Measurements from ENCODE around the gene EPM2AIP1. TPM values are rescaled to one million over a fixed set of nuclear protein-coding genes. Genes with fewer than 3 reads are reported as not detected.

Gene EPM2AIP1
- total and polyA plus RNA-seq, 9 of the 15 experiments (the other 6 are each of a cell fraction or from before 2014, with no cell fraction given), result 6.7 to 44.8 (median 25.2) TPM

DNA sequence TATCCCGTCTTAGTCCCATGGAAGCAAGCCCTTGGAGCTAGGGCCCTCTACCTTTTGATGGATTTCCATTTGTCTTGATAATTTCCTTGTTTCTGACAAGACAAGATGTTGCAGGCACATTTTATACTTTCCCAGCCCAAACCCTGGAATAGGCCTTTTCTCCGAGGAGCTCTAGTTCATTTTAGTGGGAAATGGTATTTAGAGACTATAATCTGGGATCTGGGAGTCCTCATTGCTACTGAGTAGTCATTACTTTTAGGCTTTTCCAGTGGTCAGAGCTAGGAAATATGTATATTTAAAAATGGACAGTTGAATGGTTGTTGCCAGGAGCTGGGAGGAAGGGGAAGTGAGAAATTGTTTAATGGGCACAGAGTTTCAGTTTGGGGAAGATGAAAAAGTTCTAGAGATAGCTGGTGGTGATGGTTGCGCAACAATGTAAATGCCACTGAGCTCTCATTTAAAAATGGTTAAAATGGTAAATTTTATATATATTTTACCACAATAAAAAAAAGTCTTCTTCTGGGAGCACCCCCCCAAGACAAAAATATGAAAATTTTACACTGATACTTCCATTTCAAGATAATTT, 32.0 kb upstream of the EPM2AIP1 start:
- peaks cover 4 to 8% of the 10 kb centered on the region in 2 experiments; a peak in 3 of 5 replicates for H3K4me1 ChIP-seq (replicated peaks in 1 of 2; ENCODE audit: control insufficient read depth in 2 of 2, insufficient read depth in 2 of 2, low read length in 2 of 2)
- H3K27me3 ChIP-seq (ENCODE audit: control insufficient read depth in 2 of 2, insufficient read depth in 2 of 2, low read length in 2 of 2), result no peaks in the 10 kb centered on the region
- intact Hi-C loops (cut with micrococcal nuclease), result loop anchor here (1.0 kb wide), 2 partner anchors 188 to 231 kb away; no protein-coding TSS in a partner anchor
- FAIRE-seq (no peak), ATAC-seq (no peak), DNase-seq (ENCODE audit: extremely low read depth in 1 of 4, low spot score in 3 of 4) (no peak)
- WGBS (ENCODE audit: insufficient coverage, low coverage, missing lambda C conversion rate), result 88% methylated on average over 3 of the region's 3 CpGs
- no peak overlapping the region for H3K4me3 ChIP-seq
- peaks cover 93% of the 10 kb centered on the region for H3K36me3 ChIP-seq (ENCODE audit: control insufficient read depth, insufficient read depth, low read length)
- H3K9me3 ChIP-seq (replicated peaks; ENCODE audit: control insufficient read depth, insufficient read depth, low read depth, low read length), result no peaks in the 10 kb centered on the region
- CTCF ChIA-PET (ENCODE audit: low intra/inter-chr PET ratio), result interaction anchor here (0.7 kb wide), 1 partner anchor 188 kb away, joined by 5 read pairs; no protein-coding TSS in a partner anchor
- POLR2A ChIA-PET, result interaction anchor here (0.8 to 2.7 kb wide), 11 partner anchors 10 to 204 kb away, joined by 3 to 17 read pairs (median 3); partner anchors contain the start of genes EPM2AIP1, LRRFIP2 and MLH1
- H4K20me1 ChIP-seq (replicated peaks; ENCODE audit: control insufficient read depth, insufficient read depth, low read length), result no peaks in the 10 kb centered on the region
- in situ Hi-C loops (cut with MboI), result no loop called here
- no peaks in the 10 kb centered on the region for H3K9me1 ChIP-seq (ENCODE audit: control insufficient read depth, insufficient read depth, low read length)
- H3K27ac ChIP-seq (ENCODE audit: extremely low read depth, low read depth, low read length), result no peak overlapping the region
- H3K79me2 ChIP-seq (ENCODE audit: control insufficient read depth, insufficient read depth, low read length), result 0 out of 3 replicates have a peak, but pooled peaks cover 3% of the 10 kb centered on the region
- no TSS peak for BruUV-seq (replicated peaks)
- H2AFZ ChIP-seq (ENCODE audit: low read depth, low read length), result no peak overlapping the region
- TF ChIP-seq CEBPB (tag; IDR thresholded peaks at IDR 0.05) (peak; percentile 98), CEBPG (CRISPR knock-in tag; IDR thresholded peaks at IDR 0.05) (peak; percentile 70), CEBPG (tag; conservative IDR thresholded peaks at IDR 0.05 in 1 of 2, IDR thresholded peaks at IDR 0.05 in 1 of 2) (peak; percentile 88 to 99), SPI1 (IDR thresholded peaks at IDR 0.05; ENCODE audit: borderline replicate concordance, low read depth, low read length) (0 out of 2 replicates have a peak, but pooled peaks have one; percentile 2)
- TF ChIP-seq, protein P1, sequence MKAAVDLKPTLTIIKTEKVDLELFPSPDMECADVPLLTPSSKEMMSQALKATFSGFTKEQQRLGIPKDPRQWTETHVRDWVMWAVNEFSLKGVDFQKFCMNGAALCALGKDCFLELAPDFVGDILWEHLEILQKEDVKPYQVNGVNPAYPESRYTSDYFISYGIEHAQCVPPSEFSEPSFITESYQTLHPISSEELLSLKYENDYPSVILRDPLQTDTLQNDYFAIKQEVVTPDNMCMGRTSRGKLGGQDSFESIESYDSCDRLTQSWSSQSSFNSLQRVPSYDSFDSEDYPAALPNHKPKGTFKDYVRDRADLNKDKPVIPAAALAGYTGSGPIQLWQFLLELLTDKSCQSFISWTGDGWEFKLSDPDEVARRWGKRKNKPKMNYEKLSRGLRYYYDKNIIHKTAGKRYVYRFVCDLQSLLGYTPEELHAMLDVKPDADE (conservative IDR thresholded peaks at IDR 0.05; ENCODE audit: control insufficient read depth, low read depth, low read length), result no peak
- TF ChIP-seq, protein P2, sequence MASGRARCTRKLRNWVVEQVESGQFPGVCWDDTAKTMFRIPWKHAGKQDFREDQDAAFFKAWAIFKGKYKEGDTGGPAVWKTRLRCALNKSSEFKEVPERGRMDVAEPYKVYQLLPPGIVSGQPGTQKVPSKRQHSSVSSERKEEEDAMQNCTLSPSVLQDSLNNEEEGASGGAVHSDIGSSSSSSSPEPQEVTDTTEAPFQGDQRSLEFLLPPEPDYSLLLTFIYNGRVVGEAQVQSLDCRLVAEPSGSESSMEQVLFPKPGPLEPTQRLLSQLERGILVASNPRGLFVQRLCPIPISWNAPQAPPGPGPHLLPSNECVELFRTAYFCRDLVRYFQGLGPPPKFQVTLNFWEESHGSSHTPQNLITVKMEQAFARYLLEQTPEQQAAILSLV (tag; IDR thresholded peaks at IDR 0.05), result peak; percentile 94
- H3K9ac ChIP-seq (ENCODE audit: insufficient read depth in 1 of 2, low read depth in 2 of 2, low read length in 2 of 2), result no peak overlapping the region
- H3K4me2 ChIP-seq (ENCODE audit: insufficient read depth, low read length), result no peak overlapping the region
